ENCODE measurements around the gene CEP41. TPM values are rescaled to one million over a fixed set of nuclear protein-coding genes. Genes with fewer than 3 reads are reported as not detected.

The CEP41 gene
- total RNA-seq, 4 donors from 2014 or later = 1.9 to 6.8 (median 3.2) TPM

DNA sequence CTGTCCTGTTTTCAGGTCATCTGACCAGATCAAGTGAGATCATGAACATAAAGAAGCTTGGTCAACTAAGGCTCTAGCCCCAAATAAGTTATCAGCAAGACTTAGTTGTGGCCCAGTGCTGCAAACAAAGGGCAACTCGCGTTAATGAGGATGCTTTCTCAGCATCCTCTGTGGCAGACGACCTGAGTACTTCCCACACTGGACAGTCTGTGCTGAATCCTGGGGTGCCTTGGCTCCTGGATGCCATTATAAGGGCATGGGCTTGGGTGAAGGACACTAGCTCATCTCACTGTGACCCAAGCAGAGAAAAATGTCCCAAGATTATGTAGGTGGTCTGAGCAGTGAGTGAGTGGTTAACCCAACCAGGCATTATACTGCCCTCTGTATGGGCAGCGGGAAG lies 82.3 kb downstream of the CEP41 start:
- H3K36me3 ChIP-seq = no peaks in the 10 kb centered on the region
- H3K9me3 ChIP-seq = peaks cover 0 to 14% (median 3%) of the 10 kb centered on the region in 3 donors
- no peak for DNase-seq
- H3K4me1 ChIP-seq = peaks cover 17 to 54% (median 24%) of the 10 kb centered on the region in 3 donors
- no peak overlapping the region for H3K27ac ChIP-seq
- intact Hi-C loops (cut with DNase I) = no loop called here
- WGBS, 2 donors = 98 to 100% methylated on average over 4 of the region's 4 CpGs
- no peaks in the 10 kb centered on the region for H3K27me3 ChIP-seq
- H3K4me3 ChIP-seq = no peak overlapping the region
- TF ChIP-seq, protein P1, sequence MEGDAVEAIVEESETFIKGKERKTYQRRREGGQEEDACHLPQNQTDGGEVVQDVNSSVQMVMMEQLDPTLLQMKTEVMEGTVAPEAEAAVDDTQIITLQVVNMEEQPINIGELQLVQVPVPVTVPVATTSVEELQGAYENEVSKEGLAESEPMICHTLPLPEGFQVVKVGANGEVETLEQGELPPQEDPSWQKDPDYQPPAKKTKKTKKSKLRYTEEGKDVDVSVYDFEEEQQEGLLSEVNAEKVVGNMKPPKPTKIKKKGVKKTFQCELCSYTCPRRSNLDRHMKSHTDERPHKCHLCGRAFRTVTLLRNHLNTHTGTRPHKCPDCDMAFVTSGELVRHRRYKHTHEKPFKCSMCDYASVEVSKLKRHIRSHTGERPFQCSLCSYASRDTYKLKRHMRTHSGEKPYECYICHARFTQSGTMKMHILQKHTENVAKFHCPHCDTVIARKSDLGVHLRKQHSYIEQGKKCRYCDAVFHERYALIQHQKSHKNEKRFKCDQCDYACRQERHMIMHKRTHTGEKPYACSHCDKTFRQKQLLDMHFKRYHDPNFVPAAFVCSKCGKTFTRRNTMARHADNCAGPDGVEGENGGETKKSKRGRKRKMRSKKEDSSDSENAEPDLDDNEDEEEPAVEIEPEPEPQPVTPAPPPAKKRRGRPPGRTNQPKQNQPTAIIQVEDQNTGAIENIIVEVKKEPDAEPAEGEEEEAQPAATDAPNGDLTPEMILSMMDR (IDR thresholded peaks at IDR 0.05) = no peak
- TF ChIP-seq POLR2A (IDR thresholded peaks at IDR 0.05) = no peak

- TF ChIP-seq, protein P1 (IDR thresholded peaks at IDR 0.05) = peak in 1 of 6 experiments; percentile 6
- TF ChIP-seq POLR2A (IDR thresholded peaks at IDR 0.05) = no peak
- H3K9me3 ChIP-seq = peaks cover 0 to 14% (median 3%) of the 10 kb centered on the region in 3 donors
- whole genome bisulfite sequencing, 2 donors = 40 to 50% methylated on average over 9 to 16 of the region's 16 CpGs
- H3K27ac ChIP-seq = peak overlapping the region; percentile 67 to 86 (median 80)
- H3K4me3 ChIP-seq = peak overlapping the region in 1 of 4 donors; percentile 22
- no peak for DNase-seq
- intact Hi-C loops (cut with DNase I) = no loop called here
- H3K4me1 ChIP-seq = peaks cover 11 to 59% (median 25%) of the 10 kb centered on the region in 3 donors
- H3K36me3 ChIP-seq = no peaks in the 10 kb centered on the region
- no peaks in the 10 kb centered on the region for H3K27me3 ChIP-seq
Observed at GRCh38 chr7:130356876-130357611, 83.8 kb downstream of the CEP41 start.

DNA sequence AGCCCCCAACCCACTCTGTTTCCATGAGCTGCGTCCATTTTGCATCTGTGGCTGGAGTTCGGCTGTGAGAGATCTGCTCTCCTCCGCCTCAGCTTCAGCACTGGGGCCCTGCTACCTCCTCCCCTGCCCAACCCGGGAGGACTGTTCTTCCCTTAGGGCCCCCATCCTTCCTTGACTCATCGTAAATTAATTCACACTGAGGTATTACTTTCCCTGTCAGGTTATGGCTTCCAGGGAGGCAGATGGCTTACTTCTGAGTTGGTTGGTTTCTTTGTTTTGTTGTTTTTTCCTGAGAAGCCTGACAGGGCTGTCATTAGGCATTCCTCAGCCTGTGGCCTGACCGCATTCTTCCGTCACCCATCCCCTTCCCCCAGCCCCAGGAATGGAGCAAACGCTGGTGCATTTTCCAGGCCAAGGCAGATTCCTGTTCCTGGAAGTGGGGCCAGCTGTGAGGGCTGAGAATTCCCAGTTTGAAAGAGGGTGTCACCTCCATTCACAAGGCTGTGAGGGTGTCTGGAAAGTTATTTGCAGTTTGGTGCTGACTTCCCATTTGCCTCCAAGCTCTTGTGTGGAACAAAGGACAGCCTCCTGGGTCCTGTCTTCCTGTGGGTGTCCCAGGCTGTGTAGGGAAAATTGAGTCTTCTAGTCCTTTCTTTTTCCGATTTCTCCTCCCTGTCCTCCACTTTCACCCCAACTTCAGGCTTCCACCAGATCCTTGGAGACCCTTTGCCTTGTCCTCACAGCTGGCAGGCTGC lies 84.5 kb downstream of the CEP41 start:
- intact Hi-C loops (cut with DNase I) = no loop called here
- peaks cover 11 to 65% (median 31%) of the 10 kb centered on the region in 3 donors for H3K4me1 ChIP-seq

GRCh38 chr7:130353196-130353595 lies 87.6 kb downstream of the CEP41 start:
- intact Hi-C loops (cut with DNase I) = no loop called here
- no peaks in the 10 kb centered on the region for H3K9me3 ChIP-seq
- H3K27me3 ChIP-seq = peaks cover 0 to 7% (median 0%) of the 10 kb centered on the region in 4 donors
- DNase-seq = no peak
- H3K4me3 ChIP-seq = no peak overlapping the region
- peaks cover 11 to 60% (median 35%) of the 10 kb centered on the region in 3 donors for H3K4me1 ChIP-seq
- no peaks in the 10 kb centered on the region for H3K36me3 ChIP-seq
- TF ChIP-seq, protein P1 (IDR thresholded peaks at IDR 0.05) = no peak
- TF ChIP-seq POLR2A (IDR thresholded peaks at IDR 0.05) = no peak
- WGBS, 2 donors = 84 to 93% methylated on average over 7 of the region's 7 CpGs
- H3K27ac ChIP-seq = peak overlapping the region in 3 of 4 donors; percentile 40 to 72 (median 56)

More for the DNA sequence above, 84.5 kb downstream of the CEP41 start:
- H3K9me3 ChIP-seq = peaks cover 0 to 14% (median 3%) of the 10 kb centered on the region in 3 donors
- no peak for TF ChIP-seq POLR2A (IDR thresholded peaks at IDR 0.05)
- TF ChIP-seq, protein P1 (IDR thresholded peaks at IDR 0.05) = no peak
- H3K4me3 ChIP-seq = peak overlapping the region in 1 of 4 donors; percentile 22
- WGBS, 2 donors = 29 to 36% methylated on average over 7 to 8 of the region's 9 CpGs
- no peak for DNase-seq
- no peaks in the 10 kb centered on the region for H3K36me3 ChIP-seq
- no peaks in the 10 kb centered on the region for H3K27me3 ChIP-seq
- H3K27ac ChIP-seq = peak overlapping the region; percentile 67 to 86 (median 80)
